Neural crest cell (in vitro differentiated cells): ENCODE data around the gene GGT7. TPM values are rescaled to one million over a fixed set of nuclear protein-coding genes. Genes with fewer than 3 reads are reported as not detected.

Experiments
- DNase-seq: peaks from one replicate; pipeline ENCODE4 v3.0.0; 2021; ENCODE audit warnings: low read depth, mixed read lengths, low spot score
- H3K27ac Mint-ChIP-seq: one replicate; pipeline ENCODE4 v1.8.0; 2021; ENCODE audit warnings: mild to moderate bottlenecking, mixed read lengths; ENCODE audit not compliant: unreplicated experiment
- H3K27me3 Mint-ChIP-seq: 2 replicates; pipeline ENCODE4 v1.8.0; 2021; ENCODE audit warnings: low read depth, mild to moderate bottlenecking, mixed read lengths
- H3K36me3 Mint-ChIP-seq: 2 replicates; pipeline ENCODE4 v1.8.0; 2021; ENCODE audit warnings: low read depth, mild to moderate bottlenecking, mixed read lengths
- H3K4me1 Mint-ChIP-seq: 2 replicates; pipeline ENCODE4 v1.8.0; 2021; ENCODE audit warnings: mixed read lengths
- H3K4me3 Mint-ChIP-seq: one replicate; pipeline ENCODE4 v1.8.0; 2021; ENCODE audit warnings: mild to moderate bottlenecking, mixed read lengths
- H3K9me3 Mint-ChIP-seq: 2 replicates; pipeline ENCODE4 v1.8.0; 2021; ENCODE audit warnings: mixed read lengths
- CTCF ChIP-seq: fragments of 200-600 bp; sonication (generic); conservative IDR thresholded peaks from 2 replicates; pipeline ENCODE4 v1.5.0; 2021; ENCODE audit warnings: antibody characterized with exemption, mild to moderate bottlenecking
- total RNA-seq: library from RNA; stranded (reverse); gene quantifications from 2 replicates; pipeline ENCODE4 v1.2.1, GENCODE V29; 2021

GGT7 gene
- total RNA-seq, 1 donor from 2014 or later, result 64.1 TPM

GRCh38 chr20:34797012-34797995 is 75.4 kb downstream of the GGT7 start:
- Mint-ChIP-seq H3K27ac (no peak overlapping the region), H3K27me3 (no peaks in the 10 kb centered on the region), H3K9me3 (peaks cover 8% of the 10 kb centered on the region), H3K4me3 (no peak overlapping the region), H3K4me1 (peaks cover 15% of the 10 kb centered on the region), H3K36me3 (peaks cover 24% of the 10 kb centered on the region)
- DNase-seq, result no peak
- TF ChIP-seq CTCF, result no peak

Other genes with a start within 250 kb of the GGT7 start
- gene PIGU, start 195.8 kb downstream of the GGT7 start, total RNA-seq, result 54.9 and 55.5 TPM in 2 replicates
- 17.1 and 17.2 TPM in 2 replicates for gene TP53INP2, start 168.5 kb downstream of the GGT7 start, total RNA-seq
- gene NCOA6, start 47.2 kb downstream of the GGT7 start, total RNA-seq, result 76.0 and 79.5 TPM in 2 replicates
- 84.9 and 90.9 TPM in 2 replicates for gene ACSS2, start 3.8 kb upstream of the GGT7 start, total RNA-seq
- gene GSS, start 83.0 kb upstream of the GGT7 start, total RNA-seq, result 78.8 and 84.5 TPM in 2 replicates
- gene MYH7B, start 83.0 kb upstream of the GGT7 start, total RNA-seq, result 0.55 and 0.77 TPM in 2 replicates
- 94.0 and 96.2 TPM in 2 replicates for gene TRPC4AP, start 220.0 kb upstream of the GGT7 start, total RNA-seq